HPDE6-E6E7 (cell line): Measurements from ENCODE around the gene HEBP2.

Experiments
- DNase-seq: peaks from one replicate; pipeline ENCODE4 v3.0.0; 2011; ENCODE audit warnings: missing footprints; ENCODE audit errors: extremely low spot score

Gene HEBP2

GRCh38 chr6:138454981-138455706 lies 51.1 kb downstream of the HEBP2 start:
- peak; percentile 47 for DNase-seq

- DNase-seq: peak; percentile 64
Observed at GRCh38 chr6:138455746-138456400, 51.9 kb downstream of the HEBP2 start.

GRCh38 chr6:138456401-138456790 lies 52.4 kb downstream of the HEBP2 start:
- DNase-seq: no peak

- no peak for DNase-seq
Observed at GRCh38 chr6:138461647-138462046, 57.6 kb downstream of the HEBP2 start.

- no peak for DNase-seq
Observed at GRCh38 chr6:138464085-138464484, 60.1 kb downstream of the HEBP2 start.

- DNase-seq: peak; percentile 66
Observed at GRCh38 chr6:138465007-138465645, 61.1 kb downstream of the HEBP2 start.

- no peak for DNase-seq
Observed at GRCh38 chr6:138467901-138468300, 63.9 kb downstream of the HEBP2 start.

GRCh38 chr6:138468320-138469015 lies 64.4 kb downstream of the HEBP2 start:
- DNase-seq: no peak
